Fibroblast of mammary gland (primary cell): ENCODE results near the gene GFRA4.

ENCODE experiments used
- DNase-seq: peaks from one replicate; pipeline ENCODE4 v3.0.0-alpha.2; 2010; ENCODE audit warnings: low read depth
- H3K4me3 ChIP-seq: 2 replicates; pipeline ENCODE4 v1.5.1; 2011; ENCODE audit warnings: low read depth, mild to moderate bottlenecking, low read length, moderate library complexity; ENCODE audit not compliant: control insufficient read depth
- CTCF ChIP-seq: conservative IDR thresholded peaks from 2 replicates; pipeline ENCODE4 v1.5.1; 2011; ENCODE audit warnings: low read depth, low read length, inconsistent platforms; ENCODE audit not compliant: control insufficient read depth, insufficient read depth

Gene GFRA4

GRCh38 chr20:3663031-3663701 lies at the start of gene GFRA4:
TSS of gene GFRA4 (minus strand) at chr20:3663399. CDS start at chr20:3663399, 0 bp downstream.
- no peak for TF ChIP-seq CTCF
- no peak for DNase-seq
- no peak within 1 kb of the TSS for H3K4me3 ChIP-seq

- TF ChIP-seq CTCF, result no peak
- DNase-seq, result no peak
- no peak within 1 kb of the TSS for H3K4me3 ChIP-seq
These were observed 49.2 kb upstream of the GFRA4 start, which contains the start of gene SIGLEC1 for GRCh38 chr20:3712279-3712873. TSS of gene SIGLEC1 (minus strand) at chr20:3712600. CDS start at chr20:3707128, 5,472 bp downstream.

- DNase-seq, result no peak
- TF ChIP-seq CTCF, result no peak
- no peak overlapping the region for H3K4me3 ChIP-seq
These were observed 48.3 kb upstream of the GFRA4 start for GRCh38 chr20:3711484-3711941.

- peak; percentile 41 for DNase-seq
- H3K4me3 ChIP-seq, result no peak overlapping the region
- TF ChIP-seq CTCF, result peak; percentile 75
These were observed 47.7 kb upstream of the GFRA4 start for GRCh38 chr20:3710703-3711483.

DNA sequence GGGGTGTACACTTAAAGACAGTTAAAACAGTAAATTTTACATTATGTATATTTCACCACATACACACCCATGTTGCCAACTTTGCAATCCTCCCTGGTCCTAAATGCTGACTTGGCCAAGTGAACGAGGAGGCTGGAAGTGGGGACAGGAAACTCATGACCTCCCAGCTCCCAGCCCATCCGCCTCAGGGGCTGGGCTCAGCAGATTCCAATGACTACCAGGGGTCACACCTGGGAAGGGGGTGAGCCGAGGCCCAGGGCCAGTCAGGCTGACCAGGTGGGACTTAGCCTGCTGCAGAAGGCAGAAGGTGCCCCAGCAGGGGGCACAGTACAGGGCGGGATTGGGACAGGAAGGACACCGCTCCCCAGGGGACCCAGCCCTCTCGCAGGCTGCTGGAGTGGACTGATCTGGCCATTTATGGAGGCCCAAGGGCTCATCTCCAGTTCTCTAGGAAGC lies 46.8 kb upstream of the GFRA4 start:
- H3K4me3 ChIP-seq, result no peak overlapping the region
- no peak for TF ChIP-seq CTCF
- no peak for DNase-seq

- no peak for DNase-seq
- no peak for TF ChIP-seq CTCF
- H3K4me3 ChIP-seq, result no peak overlapping the region
These were observed 44.3 kb upstream of the GFRA4 start for GRCh38 chr20:3707508-3707899.
